D721Med (cell line): ENCODE data around the gene SH3RF3.

Experiments
- DNase-seq: peaks from one replicate; pipeline ENCODE4 v3.0.0; 2011; ENCODE audit warnings: low spot score; ENCODE audit not compliant: insufficient read length
- FAIRE-seq: peaks from 2 replicates; lab custom pipeline; 2011; peaks lifted over from hg19 to GRCh38; lab: Jason Lieb, UNC
- TF ChIP-seq, protein P1 (sequence below): IDR thresholded peaks from 2 replicates; pipeline ENCODE4 v1.5.1; 2012; ENCODE audit warnings: mild to moderate bottlenecking, control low read depth; ENCODE audit not compliant: insufficient read depth; ENCODE audit errors: missing control alignments

Gene SH3RF3

GRCh38 chr2:109246616-109247015 is 117.6 kb downstream of the SH3RF3 start:
- DNase-seq (no peak), FAIRE-seq (no peak)
- TF ChIP-seq, protein P1, sequence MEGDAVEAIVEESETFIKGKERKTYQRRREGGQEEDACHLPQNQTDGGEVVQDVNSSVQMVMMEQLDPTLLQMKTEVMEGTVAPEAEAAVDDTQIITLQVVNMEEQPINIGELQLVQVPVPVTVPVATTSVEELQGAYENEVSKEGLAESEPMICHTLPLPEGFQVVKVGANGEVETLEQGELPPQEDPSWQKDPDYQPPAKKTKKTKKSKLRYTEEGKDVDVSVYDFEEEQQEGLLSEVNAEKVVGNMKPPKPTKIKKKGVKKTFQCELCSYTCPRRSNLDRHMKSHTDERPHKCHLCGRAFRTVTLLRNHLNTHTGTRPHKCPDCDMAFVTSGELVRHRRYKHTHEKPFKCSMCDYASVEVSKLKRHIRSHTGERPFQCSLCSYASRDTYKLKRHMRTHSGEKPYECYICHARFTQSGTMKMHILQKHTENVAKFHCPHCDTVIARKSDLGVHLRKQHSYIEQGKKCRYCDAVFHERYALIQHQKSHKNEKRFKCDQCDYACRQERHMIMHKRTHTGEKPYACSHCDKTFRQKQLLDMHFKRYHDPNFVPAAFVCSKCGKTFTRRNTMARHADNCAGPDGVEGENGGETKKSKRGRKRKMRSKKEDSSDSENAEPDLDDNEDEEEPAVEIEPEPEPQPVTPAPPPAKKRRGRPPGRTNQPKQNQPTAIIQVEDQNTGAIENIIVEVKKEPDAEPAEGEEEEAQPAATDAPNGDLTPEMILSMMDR, result no peak

- TF ChIP-seq, protein P1, result no peak
- no peak for FAIRE-seq
- DNase-seq, result no peak
These were observed 118.3 kb downstream of the SH3RF3 start for GRCh38 chr2:109247340-109247739.

DNA sequence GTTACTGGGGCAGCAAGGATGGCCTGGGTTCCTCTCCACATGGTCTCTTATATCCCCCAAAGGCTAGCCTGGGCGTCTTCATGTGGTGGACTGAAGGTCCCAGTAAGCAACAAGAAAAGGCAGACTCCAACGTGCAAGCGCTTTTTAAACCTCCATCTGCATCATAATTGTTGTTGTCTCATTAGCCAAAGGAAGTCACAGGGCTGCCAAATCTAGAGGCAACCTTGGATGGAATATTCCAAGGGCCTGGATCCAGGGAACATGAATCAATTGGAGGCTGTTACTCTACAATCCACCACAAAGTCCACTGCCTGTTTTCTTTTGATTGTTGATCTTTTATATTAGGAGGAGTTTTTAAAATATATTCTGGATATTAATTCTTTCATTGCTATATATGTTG is 118.8 kb downstream of the SH3RF3 start:
- TF ChIP-seq, protein P1, result no peak
- no peak for DNase-seq
- no peak for FAIRE-seq

GRCh38 chr2:109248590-109248989 is 119.6 kb downstream of the SH3RF3 start:
- no peak for FAIRE-seq
- TF ChIP-seq, protein P1, result no peak

GRCh38 chr2:109253217-109253616 is 124.2 kb downstream of the SH3RF3 start:
- DNase-seq, result no peak
- FAIRE-seq, result no peak
- TF ChIP-seq, protein P1, result no peak

More at GRCh38 chr2:109248590-109248989, 119.6 kb downstream of the SH3RF3 start:
- no peak for DNase-seq

- TF ChIP-seq, protein P1, result no peak
- DNase-seq, result no peak
- no peak for FAIRE-seq
These were observed 125.3 kb downstream of the SH3RF3 start for GRCh38 chr2:109254174-109254904.

GRCh38 chr2:109255654-109256053 is 126.6 kb downstream of the SH3RF3 start:
- TF ChIP-seq, protein P1, result no peak
- DNase-seq (no peak), FAIRE-seq (no peak)
